Fibroblast of skin of abdomen (primary cell): ENCODE data around the gene ADAM11. TPM values are rescaled to one million over a fixed set of nuclear protein-coding genes. Genes with fewer than 3 reads are reported as not detected.
"Not testable (repeated sequence)": the region's sequence is repeated elsewhere in the genome, so short reads cannot be mapped to it uniquely, and the experiment has no call there.

ENCODE experiments used
- DNase-seq: peaks from one replicate; pipeline ENCODE4 v3.0.0-alpha.2; 2013
- polyA plus RNA-seq, 2 experiments: library from polyadenylated mRNA; unstranded; fragments of 120-200 nt; gene quantifications; one replicate each; pipeline ENCODE4 v1.2.1, GENCODE V29; 2013; ENCODE audit not compliant: insufficient read length in 2 of 2

The ADAM11 gene, protein sequence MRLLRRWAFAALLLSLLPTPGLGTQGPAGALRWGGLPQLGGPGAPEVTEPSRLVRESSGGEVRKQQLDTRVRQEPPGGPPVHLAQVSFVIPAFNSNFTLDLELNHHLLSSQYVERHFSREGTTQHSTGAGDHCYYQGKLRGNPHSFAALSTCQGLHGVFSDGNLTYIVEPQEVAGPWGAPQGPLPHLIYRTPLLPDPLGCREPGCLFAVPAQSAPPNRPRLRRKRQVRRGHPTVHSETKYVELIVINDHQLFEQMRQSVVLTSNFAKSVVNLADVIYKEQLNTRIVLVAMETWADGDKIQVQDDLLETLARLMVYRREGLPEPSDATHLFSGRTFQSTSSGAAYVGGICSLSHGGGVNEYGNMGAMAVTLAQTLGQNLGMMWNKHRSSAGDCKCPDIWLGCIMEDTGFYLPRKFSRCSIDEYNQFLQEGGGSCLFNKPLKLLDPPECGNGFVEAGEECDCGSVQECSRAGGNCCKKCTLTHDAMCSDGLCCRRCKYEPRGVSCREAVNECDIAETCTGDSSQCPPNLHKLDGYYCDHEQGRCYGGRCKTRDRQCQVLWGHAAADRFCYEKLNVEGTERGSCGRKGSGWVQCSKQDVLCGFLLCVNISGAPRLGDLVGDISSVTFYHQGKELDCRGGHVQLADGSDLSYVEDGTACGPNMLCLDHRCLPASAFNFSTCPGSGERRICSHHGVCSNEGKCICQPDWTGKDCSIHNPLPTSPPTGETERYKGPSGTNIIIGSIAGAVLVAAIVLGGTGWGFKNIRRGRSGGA
- polyA plus RNA-seq (2013, experiment 1 of 2; ENCODE audit: insufficient read length): 0.39 TPM
- polyA plus RNA-seq (2013, experiment 2 of 2; ENCODE audit: insufficient read length): 0.55 TPM

DNA sequence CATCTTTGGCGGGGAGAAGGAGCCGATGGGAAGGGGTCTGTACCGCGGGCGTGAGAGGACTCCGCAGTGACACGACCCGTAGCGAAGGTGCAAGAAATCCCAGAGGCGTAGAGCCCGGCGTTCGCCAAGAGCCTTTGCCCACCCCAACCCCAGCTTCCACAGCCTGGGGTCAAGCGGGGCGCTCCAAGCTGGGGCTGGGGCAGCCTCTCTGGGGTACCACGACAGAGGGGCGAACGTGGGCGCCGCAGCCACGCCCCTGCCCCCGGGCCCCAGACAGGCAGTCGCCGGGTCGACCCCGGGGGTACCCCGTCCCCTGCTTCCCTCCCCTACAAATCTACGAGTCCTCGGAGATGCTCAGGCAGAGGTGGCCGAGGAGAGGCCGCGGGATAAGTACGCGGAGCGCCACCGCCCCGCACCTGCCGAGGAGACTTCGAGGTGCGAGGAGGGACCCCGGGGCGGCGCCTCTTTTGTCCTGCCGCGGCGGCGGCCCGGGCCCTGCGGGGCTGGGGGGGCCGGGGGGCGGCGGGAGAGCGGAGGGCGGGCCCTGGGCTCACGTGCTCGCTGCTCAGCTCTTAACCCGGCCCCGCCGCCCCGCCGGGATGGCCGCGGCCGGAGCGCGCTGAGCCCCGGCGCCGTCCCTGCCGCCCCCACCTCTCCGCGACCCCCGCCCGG lies at the start of gene ADAM11:
TSS of gene ADAM11 (plus strand) at position 575 of the 672 bp plus-strand sequence. CDS start 212 bp downstream, outside the sequence.
- DNase-seq: no peak

GRCh38 chr17:44719444-44719843 lies 39.3 kb upstream of the ADAM11 start:
- DNase-seq: no peak

- no peak for DNase-seq
These were observed 36.5 kb upstream of the ADAM11 start for GRCh38 chr17:44722254-44722653.

DNA sequence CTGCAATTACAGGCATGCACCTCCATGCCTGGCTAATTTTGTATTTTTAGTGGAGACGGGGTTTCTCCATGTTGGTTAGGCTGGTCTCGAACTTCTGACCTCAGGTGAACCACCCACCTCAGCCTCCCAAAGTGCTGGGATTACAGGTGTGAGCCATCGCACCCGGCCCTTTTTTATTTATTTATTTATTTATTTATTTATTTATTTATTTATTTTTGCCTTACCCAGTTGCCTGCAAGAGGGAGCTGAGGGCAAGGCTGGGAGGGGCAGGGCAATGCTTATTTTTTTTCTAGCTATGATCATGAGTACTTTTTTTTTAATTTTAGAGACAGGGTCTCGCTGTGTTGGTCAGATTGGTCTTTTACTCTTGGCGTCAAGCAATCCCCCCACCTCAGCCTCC lies 32.7 kb upstream of the ADAM11 start:
- not testable (repeated sequence) for DNase-seq

DNA sequence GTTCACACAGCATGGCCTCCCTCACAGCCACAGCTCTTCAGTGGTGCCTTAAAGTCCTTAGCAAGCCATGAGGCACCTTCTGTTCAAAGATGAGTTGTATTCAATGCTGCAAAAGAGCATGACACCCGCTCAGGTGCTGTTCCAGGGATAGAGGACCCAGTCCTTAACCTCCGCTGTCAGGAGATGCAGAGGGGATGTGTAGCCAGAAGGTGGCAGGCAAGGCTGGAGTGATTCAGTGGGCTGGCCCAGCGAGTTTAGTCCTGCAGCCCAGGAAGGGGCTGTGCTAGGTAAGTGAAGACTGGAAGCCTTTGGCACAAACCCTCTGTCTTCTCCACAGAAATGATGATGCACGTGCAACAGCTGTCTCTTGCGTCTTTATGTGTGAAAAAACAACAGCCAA lies 25.0 kb upstream of the ADAM11 start:
- no peak for DNase-seq

GRCh38 chr17:44734272-44734671 lies 24.5 kb upstream of the ADAM11 start:
- DNase-seq: no peak

GRCh38 chr17:44736551-44737240 lies 22.1 kb upstream of the ADAM11 start:
- no peak for DNase-seq

DNA sequence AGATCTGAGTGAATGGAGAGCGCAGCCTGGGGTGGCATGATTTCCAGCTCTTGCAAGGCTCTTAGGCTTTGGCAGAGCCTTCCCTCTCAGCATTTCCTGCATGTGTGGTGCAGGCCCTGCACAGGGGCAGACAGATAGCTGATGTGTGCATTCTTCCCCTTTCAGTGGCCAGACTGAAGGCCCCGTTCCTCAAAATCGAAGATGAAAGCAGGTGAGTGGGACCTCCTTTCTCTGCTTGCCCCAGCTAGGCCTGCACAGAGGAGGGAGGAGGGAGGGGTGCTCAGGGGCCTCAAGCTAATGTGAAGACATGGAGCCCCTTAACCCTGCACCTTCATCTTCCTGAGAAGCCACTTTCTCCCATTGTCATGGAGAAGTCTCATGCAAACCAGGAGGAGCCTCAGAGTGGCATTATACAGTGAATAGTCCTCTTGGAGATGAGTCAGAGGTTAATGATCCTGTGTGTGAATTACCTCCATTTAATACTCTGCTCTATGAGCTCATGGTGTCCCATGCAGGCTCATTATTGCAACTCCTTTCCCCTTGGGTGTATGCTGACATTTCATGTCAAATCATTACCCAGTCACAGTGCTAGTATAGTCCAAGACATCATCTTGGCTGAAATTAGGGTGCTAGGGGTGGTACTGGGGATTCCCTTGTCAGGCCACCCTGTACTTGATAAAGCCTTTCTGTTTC lies 20.4 kb upstream of the ADAM11 start:
- peak; percentile 3 for DNase-seq

GRCh38 chr17:44741316-44741715 lies 17.5 kb upstream of the ADAM11 start:
- DNase-seq: no peak

DNA sequence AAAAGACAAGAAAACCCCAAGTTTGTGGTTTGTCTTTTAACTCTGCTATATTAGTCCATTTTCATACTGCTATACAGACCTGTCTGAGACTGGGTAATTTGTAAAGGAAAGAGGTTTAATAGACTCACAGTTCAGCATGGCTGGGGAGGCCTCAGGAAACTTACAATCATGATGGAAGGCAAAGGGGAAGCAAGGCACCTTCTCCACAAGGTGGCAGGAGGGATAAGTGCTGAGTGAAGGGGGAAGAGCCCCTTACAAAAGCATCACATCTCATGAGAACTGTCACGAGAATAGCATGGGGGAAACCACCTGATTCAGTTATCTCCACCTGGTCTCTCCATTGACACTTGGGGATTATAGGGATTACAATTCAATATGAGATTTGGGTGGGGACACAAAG lies 13.5 kb upstream of the ADAM11 start:
- no peak for DNase-seq

DNA sequence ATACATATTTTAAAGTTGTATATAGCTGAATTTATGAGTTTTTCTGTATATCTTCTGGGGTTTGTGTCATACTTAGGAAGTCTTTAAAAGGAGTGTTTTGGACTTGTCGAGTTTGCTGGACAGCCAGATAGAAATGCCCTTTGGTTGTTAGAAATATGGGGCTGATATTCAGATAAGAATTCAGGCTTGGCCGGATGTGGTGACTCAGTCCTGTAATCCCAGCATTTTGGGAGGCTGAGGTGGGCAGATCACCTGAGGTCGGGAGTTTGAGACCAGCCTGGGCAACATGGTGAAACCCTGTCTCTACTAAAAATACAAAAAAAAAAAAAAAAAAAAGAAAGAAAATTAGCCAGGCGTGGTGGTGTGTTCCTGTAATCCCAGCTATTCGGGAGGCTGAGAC lies 13.1 kb upstream of the ADAM11 start:
- DNase-seq: not testable (repeated sequence)

DNA sequence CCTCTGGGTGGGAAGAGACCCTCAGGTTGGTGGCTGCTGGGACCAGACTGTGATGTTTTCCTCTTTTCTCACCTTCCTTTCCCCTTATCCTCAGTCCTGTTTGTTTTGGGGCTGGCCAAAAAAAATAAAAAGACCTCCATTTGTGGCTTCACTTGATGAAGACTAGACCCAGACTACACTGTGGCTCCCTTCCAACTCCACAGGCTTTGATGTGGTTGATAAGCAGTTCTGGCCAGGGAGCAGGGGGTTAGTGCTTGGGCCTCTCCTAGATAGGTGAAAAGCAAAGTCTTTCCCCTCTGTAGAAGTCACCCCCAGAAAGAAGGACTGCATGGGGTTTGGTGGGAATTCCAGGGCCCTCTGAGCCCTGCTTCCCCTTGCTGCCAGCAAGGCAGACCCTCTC lies 11.2 kb upstream of the ADAM11 start:
- no peak for DNase-seq

DNA sequence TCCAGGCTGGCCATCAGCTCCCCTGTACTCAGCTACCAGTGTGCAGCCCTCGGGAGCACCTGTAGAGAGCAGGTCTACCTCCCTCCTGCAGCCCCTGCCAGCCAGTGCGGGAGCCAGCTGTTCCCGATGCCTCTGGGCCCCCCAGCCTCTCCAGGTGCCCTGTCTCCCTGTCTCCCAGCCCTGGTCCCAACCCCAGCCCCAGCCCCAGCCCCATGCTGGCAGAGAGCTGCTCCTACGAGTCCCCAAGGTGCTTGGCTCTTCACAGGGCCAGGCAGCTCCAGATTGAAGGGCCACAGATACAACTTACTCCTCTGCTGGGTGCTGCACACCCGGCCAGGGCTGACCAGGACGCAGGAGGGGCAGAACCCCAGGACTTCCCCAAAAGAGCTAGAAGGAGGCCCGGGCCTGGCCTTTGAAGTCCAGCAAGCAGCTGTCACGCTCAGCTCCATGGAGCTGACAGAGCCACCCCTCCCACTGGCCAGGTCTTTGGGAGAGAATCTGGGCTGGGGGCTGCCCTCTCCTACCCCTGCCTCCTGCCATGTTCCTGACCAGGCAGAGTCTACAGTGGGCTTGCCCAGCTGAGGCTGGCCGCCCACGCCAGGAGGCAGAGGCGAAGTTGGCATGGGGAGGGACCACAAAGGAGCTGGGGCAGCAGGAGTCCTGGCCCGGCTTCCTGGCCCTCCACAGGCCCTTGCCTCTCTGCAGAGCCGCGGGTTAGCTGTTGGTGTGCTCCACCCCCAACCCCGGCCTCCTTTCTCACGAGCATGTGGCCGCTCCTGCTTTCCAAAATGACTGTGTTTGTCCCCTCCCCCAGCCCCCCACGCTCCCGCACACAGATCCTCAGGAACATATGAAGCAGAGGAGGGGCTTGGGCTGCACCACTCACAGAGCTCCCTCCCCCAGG lies 9.5 kb upstream of the ADAM11 start:
- DNase-seq: no peak

DNA sequence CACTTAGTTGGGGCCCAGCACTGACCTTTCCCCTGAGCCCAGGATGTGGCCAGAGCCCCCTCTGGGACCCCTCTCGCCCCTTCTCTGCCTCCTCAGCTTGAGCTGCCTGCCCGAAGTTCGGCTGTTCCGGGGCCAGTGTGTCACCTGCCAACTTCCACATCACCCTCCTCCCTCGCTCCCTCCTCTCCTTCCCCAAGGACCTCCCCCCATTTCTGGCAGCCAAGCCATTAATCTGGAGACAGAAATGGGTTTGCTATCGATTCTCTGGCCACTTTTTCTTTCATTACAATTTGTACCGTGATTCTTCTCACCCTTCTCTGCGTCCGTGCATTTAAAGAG lies 8.8 kb upstream of the ADAM11 start:
- DNase-seq: no peak

GRCh38 chr17:44751331-44751730 lies 7.5 kb upstream of the ADAM11 start:
- DNase-seq: no peak

- no peak for DNase-seq
These were observed 7.0 kb upstream of the ADAM11 start for GRCh38 chr17:44751806-44752205.

GRCh38 chr17:44752953-44753861 lies 5.6 kb upstream of the ADAM11 start:
- no peak for DNase-seq

- no peak for DNase-seq
These were observed 4.5 kb upstream of the ADAM11 start for GRCh38 chr17:44754276-44754675.

DNA sequence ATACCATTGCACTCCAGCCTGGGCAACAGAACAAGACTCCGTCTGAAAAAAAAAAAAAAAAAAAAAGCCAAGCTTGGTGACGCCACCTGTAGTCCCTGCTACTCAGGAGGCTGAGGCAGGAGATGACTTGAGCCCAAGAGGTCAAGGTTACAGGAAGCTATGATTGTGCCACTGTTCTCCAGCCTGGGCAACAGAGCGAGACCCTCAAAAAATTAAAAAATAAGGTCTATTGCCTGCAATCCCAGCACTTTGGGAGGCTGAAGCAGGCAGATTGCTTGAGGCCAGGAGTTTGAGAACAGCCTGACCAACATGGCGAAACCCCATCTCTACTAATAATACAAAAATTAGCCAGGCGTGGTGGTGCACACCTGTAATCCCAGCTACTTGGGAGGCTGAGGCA lies 3.6 kb upstream of the ADAM11 start:
- DNase-seq: not testable (repeated sequence)
